CD4-positive, alpha-beta T cell treated with Interleukin-4 for 1 hour (primary cell): Measurements from ENCODE around the gene GRID1.
"Not testable (repeated sequence)": the region's sequence is repeated elsewhere in the genome, so short reads cannot be mapped to it uniquely, and the experiment has no call there.

ENCODE experiments used
- DNase-seq, 2 donors: peaks; one replicate each; pipeline ENCODE4 v3.0.0-alpha.2; 2020 to 2022

The GRID1 gene

GRCh38 chr10:86178401-86179152 lies 188.0 kb downstream of the GRID1 start:
- no peak for DNase-seq

- DNase-seq, result no peak
Observed at GRCh38 chr10:86177537-86178155, 188.9 kb downstream of the GRID1 start.

GRCh38 chr10:86176850-86177536 lies 189.6 kb downstream of the GRID1 start:
- no peak for DNase-seq

GRCh38 chr10:86175476-86175875 lies 191.1 kb downstream of the GRID1 start:
- not testable (repeated sequence) for DNase-seq

- DNase-seq, result no peak
Observed at GRCh38 chr10:86172301-86172700, 194.3 kb downstream of the GRID1 start.

- peak in 1 of 2 donors; percentile 11 for DNase-seq
Observed at GRCh38 chr10:86170255-86171108, 196.1 kb downstream of the GRID1 start.

GRCh38 chr10:86169506-86170254 lies 196.9 kb downstream of the GRID1 start:
- DNase-seq, result no peak

- DNase-seq, result no peak
Observed at GRCh38 chr10:86169066-86169465, 197.5 kb downstream of the GRID1 start.

GRCh38 chr10:86168256-86168655 lies 198.3 kb downstream of the GRID1 start:
- DNase-seq, result no peak

GRCh38 chr10:86167762-86168128 lies 198.8 kb downstream of the GRID1 start:
- no peak for DNase-seq

GRCh38 chr10:86167121-86167761 lies 199.4 kb downstream of the GRID1 start:
- no peak for DNase-seq

- no peak for DNase-seq
Observed at GRCh38 chr10:86165666-86166065, 200.9 kb downstream of the GRID1 start.

GRCh38 chr10:86164960-86165630 lies 201.5 kb downstream of the GRID1 start:
- peak in 1 of 2 donors; percentile 7 for DNase-seq

GRCh38 chr10:86164174-86164774 lies 202.3 kb downstream of the GRID1 start:
- DNase-seq, result no peak

- peak in 1 of 2 donors; percentile 8 for DNase-seq
Observed at GRCh38 chr10:86163522-86164173, 202.9 kb downstream of the GRID1 start.

GRCh38 chr10:86162696-86163400 lies 203.7 kb downstream of the GRID1 start:
- peak in 1 of 2 donors; percentile 4 for DNase-seq

- no peak for DNase-seq
Observed at GRCh38 chr10:86162036-86162435, 204.6 kb downstream of the GRID1 start.

GRCh38 chr10:86160890-86161585 lies 205.6 kb downstream of the GRID1 start:
- DNase-seq, result no peak

- DNase-seq, result no peak
Observed at GRCh38 chr10:86159797-86160196, 206.8 kb downstream of the GRID1 start.
